Gastroesophageal sphincter (tissue), 4 donors: ENCODE data around the gene IL17B. TPM values are rescaled to one million over a fixed set of nuclear protein-coding genes. Genes with fewer than 3 reads are reported as not detected.

Experiments
- ATAC-seq: fragments of 150-250 bp; one replicate; pipeline ENCODE4 v1.9.1; 2016; ENCODE audit warnings: mild to moderate bottlenecking, moderate library complexity
- H3K27ac ChIP-seq, 4 donors: fragments of 200-600 bp; sonication (generic) in 3 of 4; 1 replicate in 3 of 4; 2 replicates in 1 of 4; pipeline ENCODE4 v1.5.1; 2016 to 2019
- H3K27me3 ChIP-seq: fragments of 200-600 bp; sonication (generic); one replicate; pipeline ENCODE4 v1.5.1; 2019
- H3K36me3 ChIP-seq, 2 donors: fragments of 200-600 bp; sonication (generic); one replicate each; pipeline ENCODE4 v1.5.1; 2019; ENCODE audit warnings: control low read depth in 1 of 2
- H3K4me1 ChIP-seq, 3 donors: fragments of 200-600 bp; sonication (generic); 1 replicate in 2 of 3; 2 replicates in 1 of 3; pipeline ENCODE4 v1.5.1; 2016 to 2019; ENCODE audit warnings: control low read depth in 2 of 3
- H3K4me3 ChIP-seq, 2 donors: fragments of 200-600 bp; sonication (generic); one replicate each; pipeline ENCODE4 v1.5.1; 2019; ENCODE audit warnings: mild to moderate bottlenecking in 1 of 2, moderate library complexity in 1 of 2
- H3K9me3 ChIP-seq, 3 donors: fragments of 200-600 bp; sonication (generic); one replicate each; pipeline ENCODE4 v1.5.1; 2017 to 2019; ENCODE audit warnings: control low read depth in 2 of 3
- CTCF ChIP-seq, 4 experiments: fragments of 200-600 bp in 2 of 4; fragments of 450-650 bp in 2 of 4; sonication (generic) in 1 of 4; IDR thresholded peaks; one replicate each; pipeline ENCODE4 v1.5.1; 2017 to 2019; ENCODE audit warnings: antibody characterized with exemption in 4 of 4, mild to moderate bottlenecking in 2 of 4, moderate library complexity in 2 of 4
- EP300 ChIP-seq: sonication (generic); formaldehyde crosslinking; IDR thresholded peaks from one replicate; pipeline ENCODE4 v1.6.1; 2017; ENCODE audit warnings: antibody characterized with exemption, mild to moderate bottlenecking
- POLR2A ChIP-seq, 2 donors: fragments of 450-650 bp; IDR thresholded peaks; one replicate each; pipeline ENCODE4 v1.6.1; 2017; ENCODE audit warnings: antibody characterized with exemption in 2 of 2, mild to moderate bottlenecking in 2 of 2, moderate library complexity in 1 of 2
- POLR2AphosphoS5 ChIP-seq: sonication (generic); formaldehyde crosslinking; IDR thresholded peaks from one replicate; pipeline ENCODE4 v1.6.1; 2017; ENCODE audit warnings: antibody characterized with exemption
- WGBS, 2 donors: methylation state at CpG; one replicate each; pipeline ENCODE4 v1.1.5; 2018; ENCODE audit warnings: low coverage in 1 of 2; 5-methylcytosine and 5-hydroxymethylcytosine counted together
- total RNA-seq, 4 donors: library from RNA; depleted of rRNA; stranded (reverse); fragments of >200 nt; gene quantifications; one replicate each; pipeline ENCODE4 v1.1.0, GENCODE V29; 2016

The IL17B gene
- total RNA-seq, 4 donors from 2014 or later, result 2.3 to 7.2 (median 4.0) TPM

- Histone ChIP-seq H3K36me3 (peaks cover 0 to 47% of the 10 kb centered on the region in 2 donors), H3K4me3 (no peak overlapping the region), H3K4me1 (peaks cover 0 to 17% (median 11%) of the 10 kb centered on the region in 3 donors), H3K27ac (no peak overlapping the region), H3K9me3 (no peaks in the 10 kb centered on the region), H3K27me3 (no peaks in the 10 kb centered on the region)
- TF ChIP-seq POLR2AphosphoS5 (no peak), EP300 (no peak), CTCF (IDR thresholded peaks at IDR 0.05) (no peak), POLR2A (IDR thresholded peaks at IDR 0.05) (no peak)
- 83% methylated on average over 2 of the region's 2 CpGs; no CpG with 5 or more reads in 1 of the 2 donors for WGBS, 2 donors
- no peak for ATAC-seq
Measured at GRCh38 chr5:149324641-149325040, 54.5 kb downstream of the IL17B start.

Other genes starting within 250 kb of the IL17B start
- gene ABLIM3, start 237.8 kb downstream of the IL17B start, total RNA-seq, result 10 to 100 TPM; 14.8 to 50.7 (median 25.4) TPM
- gene AFAP1L1, start 107.4 kb downstream of the IL17B start, total RNA-seq, result 10 to 100 TPM; 10.3 to 20.6 (median 14.0) TPM
- gene GRPEL2, start 33.8 kb downstream of the IL17B start, total RNA-seq, result 10 to 100 TPM in 3 of 4 donors, 1 to 10 TPM in 1; 9.3 to 12.0 (median 11.1) TPM
- 1 to 10 TPM; 2.5 to 4.7 (median 3.8) TPM for gene PCYOX1L, start 21.2 kb downstream of the IL17B start, total RNA-seq
- gene CSNK1A1, start 172.1 kb upstream of the IL17B start, total RNA-seq, result 100 to 1,000 TPM; 264 to 414 (median 344) TPM
- gene ARHGEF37, start 202.2 kb upstream of the IL17B start, total RNA-seq, result 10 to 100 TPM; 13.5 to 30.6 (median 20.1) TPM